Measurements from ENCODE around the gene APOL1.
"Not testable (repeated sequence)": the region's sequence is repeated elsewhere in the genome, so short reads cannot be mapped to it uniquely, and the experiment has no call there.

The APOL1 gene

DNA sequence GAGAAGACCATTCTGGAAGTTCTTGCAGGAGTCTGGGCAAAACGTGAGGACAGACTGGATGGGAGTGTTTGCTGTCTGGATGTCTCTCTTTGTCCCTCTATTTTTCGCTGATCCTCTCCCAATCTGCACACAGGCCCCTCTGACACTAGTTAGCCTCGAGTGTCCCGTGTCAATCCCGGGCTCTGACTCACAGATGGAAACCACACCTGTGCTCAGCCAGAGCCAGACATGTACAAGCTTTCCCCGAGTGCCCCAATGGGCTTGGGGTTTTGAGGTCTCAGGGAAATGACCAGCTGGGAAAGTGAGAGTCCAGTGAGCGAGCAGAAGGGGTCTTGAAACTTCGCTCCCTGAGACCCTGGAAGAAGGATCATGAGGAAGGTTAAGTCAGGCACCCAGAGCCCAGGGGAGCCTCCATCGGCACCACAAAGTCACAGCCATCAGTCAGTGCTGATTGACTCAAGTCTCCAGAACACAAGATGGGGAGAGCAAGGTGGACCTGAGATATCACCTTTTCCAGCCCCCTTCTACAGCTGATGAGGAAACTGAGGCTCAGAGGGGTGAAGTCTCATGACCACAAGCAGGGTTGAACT is 27.5 kb upstream of the APOL1 start:
- DNase-seq (ENCODE audit: low spot score) = peak; percentile 38

GRCh38 chr22:36226189-36226588 is 26.7 kb upstream of the APOL1 start:
- peak; percentile 30 for DNase-seq (ENCODE audit: low spot score)

DNA sequence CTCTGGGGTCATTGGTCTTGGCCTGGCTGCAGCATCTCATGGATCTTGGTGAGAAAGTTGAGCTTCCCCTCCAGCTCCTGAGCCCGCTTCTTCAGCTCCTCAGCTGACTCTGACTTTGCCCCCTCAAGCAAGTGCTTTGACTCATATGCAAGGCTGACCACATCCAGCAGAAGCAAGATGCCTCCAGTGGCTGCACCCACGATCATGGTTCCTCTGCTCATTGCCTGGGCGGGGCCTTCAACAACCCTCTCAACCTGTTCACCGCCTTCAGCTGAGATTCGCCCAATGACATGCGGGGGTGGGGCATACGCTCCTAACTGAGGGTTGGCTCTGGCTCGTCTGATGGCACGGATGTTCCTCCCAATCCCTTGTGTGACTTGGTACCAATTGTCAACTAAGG is 25.5 kb upstream of the APOL1 start:
- peak; percentile 23 for DNase-seq (ENCODE audit: low spot score)

GRCh38 chr22:36227806-36228205 is 25.1 kb upstream of the APOL1 start:
- DNase-seq (ENCODE audit: low spot score) = no peak

DNA sequence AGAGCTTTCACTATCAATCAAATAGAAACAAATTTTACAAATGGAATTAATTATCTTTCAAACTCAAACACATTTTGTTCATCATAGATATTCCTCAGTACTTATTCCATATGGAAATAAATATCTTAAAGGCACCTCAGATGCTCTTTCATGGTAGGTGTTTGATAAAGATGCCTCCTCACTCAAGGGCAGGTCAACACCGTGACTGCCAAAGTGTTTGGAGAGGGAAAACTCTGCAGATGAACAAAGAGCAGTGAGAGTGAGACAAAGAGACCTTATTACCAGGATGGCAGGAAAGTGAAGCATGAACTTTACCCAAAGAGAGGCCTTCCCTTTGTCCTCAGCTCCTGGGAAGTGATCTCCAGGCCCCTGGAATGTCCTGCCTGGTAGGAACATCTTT is 24.6 kb upstream of the APOL1 start:
- not testable (repeated sequence) for DNase-seq (ENCODE audit: low spot score)

GRCh38 chr22:36228944-36229343 is 24.0 kb upstream of the APOL1 start:
- peak; percentile 57 for DNase-seq (ENCODE audit: low spot score)

DNA sequence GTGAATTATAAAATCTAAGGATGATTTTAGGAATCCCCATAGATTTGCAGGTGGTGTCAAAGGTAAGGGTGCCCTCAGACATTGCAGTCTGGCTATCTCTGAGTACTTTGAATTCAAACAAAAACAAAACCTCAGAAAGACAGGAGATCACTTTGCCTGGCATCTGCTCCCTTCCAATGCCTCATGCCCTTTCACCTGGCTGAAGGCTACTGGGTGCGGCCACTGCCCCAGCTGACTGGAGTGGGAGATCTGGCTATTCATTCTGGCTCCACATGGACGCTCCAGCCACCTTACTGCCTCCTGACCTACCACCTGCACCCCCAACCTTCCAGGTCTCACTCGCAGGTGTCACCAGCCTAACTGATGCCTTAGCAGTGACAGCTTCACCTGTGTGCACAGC is 23.3 kb upstream of the APOL1 start:
- DNase-seq (ENCODE audit: low spot score) = not testable (repeated sequence)

DNA sequence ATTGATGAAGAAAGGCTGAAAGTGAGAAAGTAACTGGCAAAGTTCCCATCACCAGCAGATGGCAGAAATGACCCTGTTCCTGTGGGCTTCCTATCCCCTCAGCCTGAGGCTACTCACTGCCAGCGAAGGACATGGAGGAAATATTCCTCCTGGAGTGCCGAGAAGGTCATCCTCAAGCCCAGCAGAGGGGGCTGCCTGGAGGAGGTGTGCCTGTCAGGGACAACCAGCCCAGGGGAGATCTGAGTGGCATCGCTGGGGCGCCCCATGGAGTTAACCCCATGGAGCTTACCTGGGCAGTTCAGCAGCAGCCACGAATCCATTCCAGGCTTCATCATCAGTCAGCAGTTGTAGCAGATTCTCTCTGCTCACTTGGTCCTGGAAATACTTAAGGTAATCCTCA is 21.9 kb upstream of the APOL1 start:
- DNase-seq (ENCODE audit: low spot score) = not testable (repeated sequence)

DNA sequence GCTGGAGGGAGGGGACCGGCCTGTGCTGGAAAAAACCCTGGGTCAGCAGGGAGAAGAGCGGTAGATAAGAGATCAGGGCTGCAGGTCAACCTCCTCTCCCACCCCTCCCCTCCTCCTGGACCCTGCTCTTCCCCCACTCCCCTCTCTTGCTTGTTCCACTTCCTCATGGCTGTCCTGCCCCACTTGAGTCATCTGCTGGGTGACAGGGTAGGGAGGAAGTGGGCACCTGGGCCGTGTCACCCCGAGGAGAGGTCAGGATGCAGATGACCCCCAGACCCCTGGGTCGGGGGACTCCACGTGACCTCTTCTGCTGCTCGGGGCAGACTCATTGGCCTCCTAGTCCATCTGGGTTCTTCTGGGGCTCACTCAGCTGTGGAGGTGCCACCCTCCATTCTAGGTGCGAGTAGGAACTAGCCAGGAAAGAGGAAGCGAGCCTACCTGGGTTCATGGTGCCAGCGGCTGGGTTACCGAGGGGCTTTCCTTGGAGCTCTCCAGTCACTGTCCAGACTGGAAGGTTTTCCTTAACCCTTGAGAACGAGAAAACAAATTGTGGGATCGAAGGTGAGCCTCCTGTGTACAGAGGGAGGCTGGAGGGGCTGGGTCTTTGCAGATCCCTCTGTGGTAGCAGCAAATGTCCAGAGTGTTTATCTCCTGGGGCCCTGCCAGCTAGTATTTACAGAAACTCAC is 20.1 kb upstream of the APOL1 start:
- peak; percentile 41 for DNase-seq (ENCODE audit: low spot score)

GRCh38 chr22:36233796-36234195 is 19.1 kb upstream of the APOL1 start:
- no peak for DNase-seq (ENCODE audit: low spot score)

GRCh38 chr22:36234213-36234612 is 18.7 kb upstream of the APOL1 start:
- DNase-seq (ENCODE audit: low spot score) = no peak

DNA sequence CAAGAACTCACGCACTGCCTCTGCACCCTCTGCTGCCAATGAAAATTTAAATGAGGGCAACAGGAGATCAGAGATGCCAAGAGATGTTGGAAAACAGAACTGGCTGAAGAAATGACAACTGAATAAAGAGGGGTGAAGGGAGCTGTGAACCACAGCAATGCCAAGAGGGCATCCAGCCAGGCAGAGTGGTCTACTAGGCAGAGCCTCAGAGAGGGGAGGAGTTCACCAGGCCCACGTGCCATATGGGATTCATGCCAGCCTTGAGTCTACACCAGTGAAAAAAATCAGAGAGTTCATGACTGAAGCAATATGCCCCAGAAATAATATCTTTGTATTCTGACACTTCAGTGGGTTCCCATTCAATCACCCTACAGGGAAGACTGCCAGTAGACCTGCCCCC is 18.0 kb upstream of the APOL1 start:
- DNase-seq (ENCODE audit: low spot score) = peak; percentile 25

DNA sequence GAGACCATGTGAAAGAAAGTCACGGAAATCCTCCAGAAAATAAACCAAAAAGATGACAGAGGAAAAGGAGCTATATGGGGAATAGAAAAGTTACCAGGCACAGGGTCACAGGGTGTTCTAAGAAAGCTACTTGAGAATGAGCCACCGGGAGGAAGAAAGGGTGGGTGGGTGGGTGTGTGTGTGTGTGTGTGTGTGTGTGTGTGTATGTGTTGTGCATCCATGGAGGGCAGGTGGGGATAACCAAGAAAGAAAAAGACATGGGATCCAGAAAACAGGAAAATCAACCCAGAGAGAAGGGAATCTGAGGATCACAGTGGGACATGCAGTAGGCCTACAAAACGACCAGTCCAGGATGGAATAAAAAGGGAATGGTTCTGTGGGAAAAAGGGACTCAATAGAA is 17.3 kb upstream of the APOL1 start:
- no peak for DNase-seq (ENCODE audit: low spot score)

GRCh38 chr22:36236388-36237319 is 16.3 kb upstream of the APOL1 start:
- peak; percentile 44 for DNase-seq (ENCODE audit: low spot score)

- peak; percentile 42 for DNase-seq (ENCODE audit: low spot score)
These were observed 15.2 kb upstream of the APOL1 start for GRCh38 chr22:36237462-36238372.

DNA sequence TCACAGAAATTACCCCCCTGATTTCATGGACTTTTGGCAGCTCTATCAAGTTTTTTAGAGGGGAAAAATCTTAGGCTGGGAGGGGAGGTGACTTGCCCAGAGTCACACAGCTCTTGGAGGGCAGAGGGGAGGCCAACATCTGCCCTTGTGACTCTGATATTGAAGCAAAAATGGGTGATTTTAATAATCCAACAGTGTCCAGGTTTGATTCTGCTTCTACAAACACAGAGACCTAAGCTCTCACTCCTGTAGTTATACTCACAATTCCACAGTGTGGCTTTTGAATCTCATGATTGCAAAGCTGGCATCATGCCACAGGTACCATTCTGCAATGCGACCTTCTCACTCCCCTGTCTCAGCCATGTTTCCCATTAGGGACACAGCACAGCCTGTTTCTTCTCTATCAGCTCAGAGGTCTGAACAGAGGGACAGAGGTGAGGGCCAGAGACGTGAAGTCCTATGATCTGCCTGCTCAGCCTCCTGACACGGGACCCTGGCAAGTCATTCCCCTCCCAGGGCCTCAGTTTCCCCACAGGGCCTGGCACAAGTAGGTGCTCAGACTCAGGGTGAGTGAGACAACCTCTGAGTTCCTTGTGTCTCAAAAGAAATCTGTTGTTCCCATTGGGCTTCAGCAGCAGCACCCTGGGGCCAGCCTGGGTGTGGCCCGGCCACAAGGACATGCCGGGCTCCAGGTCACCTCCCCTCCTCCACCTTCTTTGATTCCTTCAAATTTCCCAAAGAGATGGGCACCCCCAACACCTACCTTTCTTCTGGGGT is 14.4 kb upstream of the APOL1 start:
- DNase-seq (ENCODE audit: low spot score) = peak; percentile 55

- peak; percentile 65 for DNase-seq (ENCODE audit: low spot score)
These were observed 13.9 kb upstream of the APOL1 start for GRCh38 chr22:36239150-36239400.

DNA sequence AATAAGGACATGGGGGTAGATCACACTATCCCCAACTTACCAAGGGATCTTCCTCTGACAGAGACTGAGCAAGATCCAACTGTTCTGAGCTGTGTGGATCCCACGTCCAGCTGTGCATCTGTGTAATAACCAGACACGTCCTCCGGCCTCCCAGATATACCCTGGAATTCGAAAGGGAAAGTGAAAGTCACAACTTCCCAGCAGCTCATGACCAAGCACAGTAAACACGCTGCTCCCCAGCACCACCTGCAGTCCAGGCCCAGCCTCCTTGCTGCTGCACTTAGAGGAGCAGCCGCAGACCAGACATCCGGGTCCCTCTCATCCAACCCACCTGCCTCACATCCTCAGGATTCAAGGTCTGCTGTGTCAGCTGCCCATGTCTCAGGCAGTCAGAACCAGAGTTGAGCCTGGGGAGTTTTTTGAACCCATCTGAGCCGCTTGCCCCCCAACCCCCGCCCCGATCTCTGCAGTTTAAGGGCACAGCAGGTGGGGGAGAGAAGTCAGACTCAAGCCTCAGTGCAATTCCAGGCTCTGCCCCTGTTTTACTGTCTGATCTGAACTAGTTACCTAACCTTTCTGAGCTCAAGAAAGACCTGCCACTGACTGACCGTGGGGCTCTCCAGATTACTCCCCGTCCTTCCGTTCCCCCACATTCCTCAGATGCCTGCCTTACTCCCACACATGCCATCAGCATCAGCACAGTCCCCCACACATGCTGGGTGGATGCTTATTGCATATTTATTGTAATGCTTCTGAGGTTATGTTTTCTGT is 13.3 kb upstream of the APOL1 start, which contains the start of gene APOL2:
Gene APOL2, minus strand, starts transcription at position 127 of the 771 bp plus-strand sequence. CDS start 6,365 bp downstream, outside the sequence.
- peak; percentile 87 for DNase-seq (ENCODE audit: low spot score)

- DNase-seq (ENCODE audit: low spot score) = peak; percentile 62
These were observed 8.9 kb upstream of the APOL1 start for GRCh38 chr22:36243986-36244385.
